ENCODE measurements around the gene OR7C1.

The OR7C1 gene

GRCh38 chr19:14826006-14826405 is 9.0 kb downstream of the OR7C1 start:
- no peak overlapping the region for H3K9ac ChIP-seq (ENCODE audit: low read length)
- no peaks in the 10 kb centered on the region for H3K9me3 ChIP-seq (ENCODE audit: low read length)
- H3K36me3 ChIP-seq (ENCODE audit: insufficient read depth, low read length) = no peaks in the 10 kb centered on the region
- no peak overlapping the region for H3K4me3 ChIP-seq (ENCODE audit: low read depth, low read length, poor library complexity, severe bottlenecking)
- H3K79me2 ChIP-seq (ENCODE audit: insufficient read depth, low read length) = no peaks in the 10 kb centered on the region
- TF ChIP-seq CTCF (IDR thresholded peaks at IDR 0.05; ENCODE audit: low read length) (no peak), EZH2 (IDR thresholded peaks at IDR 0.05; ENCODE audit: borderline replicate concordance, low read length) (no peak)
- H4K20me1 ChIP-seq (ENCODE audit: insufficient read depth, low read length) = no peaks in the 10 kb centered on the region
- no peaks in the 10 kb centered on the region for H3K9me2 ChIP-seq (ENCODE audit: low read depth, low read length)
- H3K27me3 ChIP-seq (ENCODE audit: insufficient read depth, low read length) = no peaks in the 10 kb centered on the region
- no peaks in the 10 kb centered on the region for H3F3A ChIP-seq (ENCODE audit: insufficient read depth, low read length)
- no peak overlapping the region for H3K27ac ChIP-seq (ENCODE audit: low read depth, low read length, poor library complexity, severe bottlenecking)
- H3K4me2 ChIP-seq (ENCODE audit: low read length) = no peak overlapping the region
- no peak overlapping the region for H2AFZ ChIP-seq (ENCODE audit: low read length)
- H3K4me1 ChIP-seq (ENCODE audit: insufficient read depth, low read length, severe bottlenecking) = no peaks in the 10 kb centered on the region

- no peak overlapping the region for H3K4me2 ChIP-seq (ENCODE audit: low read length)
- H4K20me1 ChIP-seq (ENCODE audit: insufficient read depth, low read length) = no peaks in the 10 kb centered on the region
- H3K36me3 ChIP-seq (ENCODE audit: insufficient read depth, low read length) = no peaks in the 10 kb centered on the region
Observed at GRCh38 chr19:14821937-14822336, 13.0 kb downstream of the OR7C1 start.

GRCh38 chr19:14818588-14818987 is 16.4 kb downstream of the OR7C1 start:
- H3K9me2 ChIP-seq (ENCODE audit: low read depth, low read length) = no peaks in the 10 kb centered on the region
- no peaks in the 10 kb centered on the region for H3K4me1 ChIP-seq (ENCODE audit: insufficient read depth, low read length, severe bottlenecking)

More at GRCh38 chr19:14821937-14822336, 13.0 kb downstream of the OR7C1 start:
- Histone ChIP-seq H3K27ac (ENCODE audit: low read depth, low read length, poor library complexity, severe bottlenecking) (no peak overlapping the region), H3K27me3 (ENCODE audit: insufficient read depth, low read length) (no peaks in the 10 kb centered on the region), H3F3A (ENCODE audit: insufficient read depth, low read length) (no peaks in the 10 kb centered on the region), H3K4me3 (ENCODE audit: low read depth, low read length, poor library complexity, severe bottlenecking) (no peak overlapping the region), H3K9ac (ENCODE audit: low read length) (no peak overlapping the region), H3K9me2 (ENCODE audit: low read depth, low read length) (no peaks in the 10 kb centered on the region), H3K4me1 (ENCODE audit: insufficient read depth, low read length, severe bottlenecking) (no peaks in the 10 kb centered on the region), H2AFZ (ENCODE audit: low read length) (no peak overlapping the region), H3K79me2 (ENCODE audit: insufficient read depth, low read length) (no peaks in the 10 kb centered on the region), H3K9me3 (ENCODE audit: low read length) (no peaks in the 10 kb centered on the region)
- TF ChIP-seq EZH2 (IDR thresholded peaks at IDR 0.05; ENCODE audit: borderline replicate concordance, low read length) (no peak), CTCF (IDR thresholded peaks at IDR 0.05; ENCODE audit: low read length) (no peak)

More at GRCh38 chr19:14818588-14818987, 16.4 kb downstream of the OR7C1 start:
- no peaks in the 10 kb centered on the region for H3K36me3 ChIP-seq (ENCODE audit: insufficient read depth, low read length)
- H4K20me1 ChIP-seq (ENCODE audit: insufficient read depth, low read length) = no peaks in the 10 kb centered on the region
- no peaks in the 10 kb centered on the region for H3K9me3 ChIP-seq (ENCODE audit: low read length)
- no peaks in the 10 kb centered on the region for H3K79me2 ChIP-seq (ENCODE audit: insufficient read depth, low read length)
- no peak overlapping the region for H3K27ac ChIP-seq (ENCODE audit: low read depth, low read length, poor library complexity, severe bottlenecking)
- H3K4me3 ChIP-seq (ENCODE audit: low read depth, low read length, poor library complexity, severe bottlenecking) = no peak overlapping the region
- no peak overlapping the region for H3K9ac ChIP-seq (ENCODE audit: low read length)
- TF ChIP-seq CTCF (IDR thresholded peaks at IDR 0.05; ENCODE audit: low read length) (no peak), EZH2 (IDR thresholded peaks at IDR 0.05; ENCODE audit: borderline replicate concordance, low read length) (no peak)
- no peak overlapping the region for H3K4me2 ChIP-seq (ENCODE audit: low read length)
- no peaks in the 10 kb centered on the region for H3K27me3 ChIP-seq (ENCODE audit: insufficient read depth, low read length)
- H3F3A ChIP-seq (ENCODE audit: insufficient read depth, low read length) = no peaks in the 10 kb centered on the region
- H2AFZ ChIP-seq (ENCODE audit: low read length) = no peak overlapping the region

All from OCI-LY1 (cell line).